Measurements from ENCODE around the gene MAP3K13. TPM values are rescaled to one million over a fixed set of nuclear protein-coding genes. Genes with fewer than 3 reads are reported as not detected.

Gene MAP3K13
- total RNA-seq, 3 donors from 2014 or later: 9.1 to 34.7 (median 23.9) TPM

DNA sequence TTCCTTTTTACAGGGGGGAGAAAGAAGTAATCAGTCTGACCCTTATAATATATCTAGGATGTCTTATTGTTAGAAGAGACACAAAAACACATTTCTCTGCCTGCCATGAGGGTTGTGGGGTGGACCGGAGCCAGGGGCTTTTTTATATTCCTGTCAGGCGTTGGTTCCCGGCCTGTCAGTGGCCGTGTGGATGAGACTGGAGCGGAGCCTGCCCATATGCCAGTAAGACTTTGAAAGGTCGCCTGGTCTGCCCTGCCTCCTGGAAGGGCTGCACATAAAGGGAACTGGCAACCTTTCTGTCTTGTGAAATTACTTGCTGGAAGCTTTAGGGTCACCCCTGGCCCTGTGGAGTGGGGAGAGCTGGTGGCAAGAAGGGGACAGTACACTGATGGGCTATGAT lies 34.7 kb downstream of the MAP3K13 start:
- Histone ChIP-seq H3K4me3 (no peak overlapping the region), H3K27ac (peak overlapping the region in 1 of 2 donors; percentile 11), H3K4me1 (no peaks in the 10 kb centered on the region), H3K36me3 (no peaks in the 10 kb centered on the region), H3K27me3 (no peaks in the 10 kb centered on the region), H3K9me3 (no peaks in the 10 kb centered on the region)
- DNase-seq (ENCODE audit: low spot score in 2 of 2): no peak
- no peak for TF ChIP-seq POLR2A (IDR thresholded peaks at IDR 0.05)
- no peak for TF ChIP-seq POLR2AphosphoS5 (IDR thresholded peaks at IDR 0.05)
- TF ChIP-seq, protein P1, sequence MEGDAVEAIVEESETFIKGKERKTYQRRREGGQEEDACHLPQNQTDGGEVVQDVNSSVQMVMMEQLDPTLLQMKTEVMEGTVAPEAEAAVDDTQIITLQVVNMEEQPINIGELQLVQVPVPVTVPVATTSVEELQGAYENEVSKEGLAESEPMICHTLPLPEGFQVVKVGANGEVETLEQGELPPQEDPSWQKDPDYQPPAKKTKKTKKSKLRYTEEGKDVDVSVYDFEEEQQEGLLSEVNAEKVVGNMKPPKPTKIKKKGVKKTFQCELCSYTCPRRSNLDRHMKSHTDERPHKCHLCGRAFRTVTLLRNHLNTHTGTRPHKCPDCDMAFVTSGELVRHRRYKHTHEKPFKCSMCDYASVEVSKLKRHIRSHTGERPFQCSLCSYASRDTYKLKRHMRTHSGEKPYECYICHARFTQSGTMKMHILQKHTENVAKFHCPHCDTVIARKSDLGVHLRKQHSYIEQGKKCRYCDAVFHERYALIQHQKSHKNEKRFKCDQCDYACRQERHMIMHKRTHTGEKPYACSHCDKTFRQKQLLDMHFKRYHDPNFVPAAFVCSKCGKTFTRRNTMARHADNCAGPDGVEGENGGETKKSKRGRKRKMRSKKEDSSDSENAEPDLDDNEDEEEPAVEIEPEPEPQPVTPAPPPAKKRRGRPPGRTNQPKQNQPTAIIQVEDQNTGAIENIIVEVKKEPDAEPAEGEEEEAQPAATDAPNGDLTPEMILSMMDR (IDR thresholded peaks at IDR 0.05): no peak
- intact Hi-C loops (cut with DNase I; ENCODE audit: low total_unique reads): no loop called here

DNA sequence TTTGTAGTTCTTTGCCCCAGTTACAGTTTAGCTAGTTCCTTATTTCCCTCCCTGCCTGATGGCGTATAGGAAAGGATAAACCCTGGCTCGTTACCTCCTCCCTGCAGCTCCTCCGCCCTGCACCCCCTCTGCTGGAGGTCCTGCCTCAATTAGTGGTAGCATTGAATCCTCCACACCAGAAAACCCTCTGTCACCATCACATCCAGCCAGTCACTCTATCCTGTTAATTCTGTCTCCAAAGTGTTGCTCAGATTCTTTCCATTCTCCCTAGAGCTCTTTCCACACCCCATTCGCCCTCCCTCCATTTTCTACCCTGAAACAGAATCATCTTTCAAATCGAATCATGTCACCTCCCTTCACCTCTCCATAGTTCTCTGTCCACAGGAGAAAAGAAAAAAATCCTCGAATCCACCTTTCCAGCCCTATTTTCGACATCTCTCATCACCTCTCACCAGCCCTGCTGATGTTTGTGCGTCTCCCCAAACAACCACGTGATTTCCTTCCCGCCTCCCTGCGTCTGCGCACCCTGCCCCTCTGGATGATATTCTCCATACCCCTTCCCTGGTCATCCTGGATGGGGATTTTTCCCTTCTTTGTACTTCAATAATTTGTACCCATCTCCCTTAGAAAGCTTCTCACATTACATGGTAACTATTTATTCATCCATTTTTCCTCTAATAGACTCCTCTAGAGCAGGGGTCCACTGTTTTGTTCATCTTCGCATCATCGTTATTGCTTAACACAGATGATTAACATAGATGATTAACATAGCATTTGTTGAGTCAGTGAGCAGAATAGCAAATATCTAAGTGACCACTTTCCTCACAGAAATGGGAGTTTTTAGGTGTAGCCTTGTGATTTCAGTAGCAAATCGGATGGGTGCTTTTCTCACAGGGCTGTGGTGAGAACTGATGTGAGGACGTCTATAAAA lies 37.1 kb downstream of the MAP3K13 start:
- Histone ChIP-seq H3K36me3 (no peaks in the 10 kb centered on the region), H3K27ac (no peak overlapping the region), H3K27me3 (no peaks in the 10 kb centered on the region), H3K4me1 (no peaks in the 10 kb centered on the region), H3K4me3 (no peak overlapping the region), H3K9me3 (no peaks in the 10 kb centered on the region)
- intact Hi-C loops (cut with DNase I; ENCODE audit: low total_unique reads): no loop called here
- no peak for DNase-seq (ENCODE audit: low spot score in 2 of 2)
- TF ChIP-seq POLR2AphosphoS5 (IDR thresholded peaks at IDR 0.05) (no peak), POLR2A (IDR thresholded peaks at IDR 0.05) (no peak)
- TF ChIP-seq, protein P1 (IDR thresholded peaks at IDR 0.05): no peak

DNA sequence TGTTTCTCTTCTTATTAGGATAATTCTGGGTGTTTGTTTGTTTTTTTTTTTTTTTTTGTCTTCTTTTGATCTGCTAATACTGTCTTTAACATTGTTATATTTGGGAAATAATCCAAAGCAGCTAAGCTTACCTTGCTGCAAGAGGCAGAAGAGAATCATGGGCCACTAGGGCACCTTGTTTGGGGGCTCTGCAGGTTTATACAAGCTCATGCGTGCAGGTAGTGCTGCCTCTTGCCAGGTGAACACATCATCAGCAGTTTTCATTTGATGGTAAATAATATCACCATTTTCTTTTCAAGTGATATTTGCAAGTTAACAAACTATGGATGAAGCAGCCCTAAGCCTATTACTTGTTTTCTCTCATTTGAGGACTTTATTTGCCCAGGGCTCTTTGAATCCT lies 37.9 kb downstream of the MAP3K13 start:
- intact Hi-C loops (cut with DNase I; ENCODE audit: low total_unique reads): no loop called here
- TF ChIP-seq, protein P1 (IDR thresholded peaks at IDR 0.05): no peak
- TF ChIP-seq POLR2AphosphoS5 (IDR thresholded peaks at IDR 0.05) (no peak), POLR2A (IDR thresholded peaks at IDR 0.05) (no peak)

DNA sequence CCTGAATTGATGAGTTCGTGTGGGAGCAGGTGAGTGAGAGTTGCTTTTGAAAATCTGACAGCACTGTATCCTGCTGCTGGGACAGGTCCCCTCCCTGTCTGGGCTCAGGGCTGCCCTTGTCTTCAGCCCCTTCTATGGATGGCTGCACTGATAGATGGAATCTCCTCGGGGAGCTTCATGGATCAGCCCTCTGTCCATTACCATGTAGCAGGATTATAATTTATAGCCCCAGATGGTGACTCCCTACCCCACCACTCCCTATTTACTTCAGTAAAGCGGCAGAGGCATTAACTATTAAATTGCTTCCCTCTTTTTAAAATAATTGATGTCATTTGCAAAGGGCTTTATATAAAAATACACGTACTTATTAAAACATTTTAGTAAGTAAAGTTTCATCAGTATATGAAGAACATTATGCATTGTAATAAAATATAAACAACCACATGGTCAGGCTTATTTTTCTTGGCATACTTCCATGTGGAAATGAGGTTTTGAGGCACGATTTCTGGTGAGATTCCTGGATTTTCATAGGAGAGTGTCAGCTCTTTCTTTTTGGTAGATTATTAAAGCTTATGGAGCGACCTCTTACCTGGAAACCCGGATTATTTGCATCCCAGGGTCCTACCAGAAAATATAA lies 38.5 kb downstream of the MAP3K13 start:
- intact Hi-C loops (cut with DNase I; ENCODE audit: low total_unique reads): no loop called here
- TF ChIP-seq POLR2AphosphoS5 (IDR thresholded peaks at IDR 0.05): no peak
- no peaks in the 10 kb centered on the region for H3K27me3 ChIP-seq
- DNase-seq (ENCODE audit: low spot score in 2 of 2): no peak
- H3K9me3 ChIP-seq: no peaks in the 10 kb centered on the region
- H3K27ac ChIP-seq: no peak overlapping the region
- no peak overlapping the region for H3K4me3 ChIP-seq
- H3K36me3 ChIP-seq: no peaks in the 10 kb centered on the region
- no peaks in the 10 kb centered on the region for H3K4me1 ChIP-seq

More for the DNA sequence above, 37.9 kb downstream of the MAP3K13 start:
- Histone ChIP-seq H3K27ac (no peak overlapping the region), H3K27me3 (no peaks in the 10 kb centered on the region), H3K4me1 (no peaks in the 10 kb centered on the region), H3K4me3 (no peak overlapping the region), H3K36me3 (no peaks in the 10 kb centered on the region), H3K9me3 (no peaks in the 10 kb centered on the region)
- DNase-seq (ENCODE audit: low spot score in 2 of 2): no peak

DNA sequence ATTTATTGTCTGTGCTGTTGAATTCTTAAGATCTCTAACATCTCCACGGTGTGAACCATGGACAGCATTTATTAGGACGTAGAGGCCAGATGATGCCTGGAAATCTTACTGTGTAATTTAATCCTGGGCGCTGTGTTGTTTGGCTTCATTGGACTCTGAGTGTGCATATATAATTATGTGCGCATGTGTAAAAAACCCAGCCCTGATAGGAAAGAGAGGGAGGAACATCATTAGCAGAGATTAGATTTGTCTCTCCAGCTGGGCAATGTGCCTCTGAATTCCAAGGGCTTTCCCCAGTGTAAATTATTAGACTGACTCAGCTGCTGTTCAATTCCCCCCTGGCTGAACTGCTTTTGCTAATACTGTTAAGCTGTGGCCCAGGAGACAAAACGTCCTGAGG lies 39.6 kb downstream of the MAP3K13 start:
- Histone ChIP-seq H3K27ac (no peak overlapping the region), H3K27me3 (no peaks in the 10 kb centered on the region), H3K36me3 (no peaks in the 10 kb centered on the region), H3K4me3 (no peak overlapping the region), H3K9me3 (no peaks in the 10 kb centered on the region), H3K4me1 (no peaks in the 10 kb centered on the region)
- TF ChIP-seq POLR2AphosphoS5 (IDR thresholded peaks at IDR 0.05) (no peak), POLR2A (IDR thresholded peaks at IDR 0.05) (no peak)
- TF ChIP-seq, protein P1 (IDR thresholded peaks at IDR 0.05): no peak
- intact Hi-C loops (cut with DNase I; ENCODE audit: low total_unique reads): no loop called here
- DNase-seq (ENCODE audit: low spot score in 2 of 2): no peak
